Upper lobe of left lung (tissue), 4 donors: ENCODE data around the gene ENTPD5.

Experiments used
- CTCF ChIP-seq, 6 experiments: fragments of 450-650 bp in 4 of 6; fragments of 200-600 bp in 2 of 6; sonication (generic) in 2 of 6; IDR thresholded peaks; one replicate each; pipeline ENCODE4 v1.5.1; 2016 to 2019; ENCODE audit warnings: antibody characterized with exemption in 6 of 6
- POLR2A ChIP-seq, 4 donors: fragments of 450-650 bp; IDR thresholded peaks; one replicate each; pipeline ENCODE4 v1.5.1; 2016 to 2017; ENCODE audit warnings: antibody characterized with exemption in 4 of 4, mild to moderate bottlenecking in 2 of 4
- POLR2AphosphoS5 ChIP-seq, 2 donors: sonication (generic); formaldehyde crosslinking; IDR thresholded peaks; one replicate each; pipeline ENCODE4 v1.5.1; 2017; ENCODE audit warnings: antibody characterized with exemption in 2 of 2

DNA sequence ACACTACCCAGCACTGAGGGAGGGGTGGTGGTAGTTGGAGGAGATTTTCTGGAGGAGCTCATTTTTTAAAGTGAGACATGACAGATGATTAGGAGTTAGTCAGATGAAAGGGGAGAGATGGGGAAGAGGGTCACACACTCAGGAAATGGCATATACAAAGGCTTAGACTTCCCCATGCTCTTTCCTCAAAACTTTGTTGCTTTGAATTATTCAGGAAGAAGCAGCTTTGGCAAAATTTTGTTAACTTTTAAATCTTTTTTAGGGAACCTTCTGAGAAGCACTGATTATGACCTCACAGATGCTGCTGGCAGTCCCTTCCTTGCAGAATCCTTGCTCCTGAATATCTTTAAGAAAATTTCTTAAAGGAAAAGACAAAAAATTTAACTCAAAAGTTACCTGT is 45.3 kb upstream of the ENTPD5 start:
- TF ChIP-seq CTCF (IDR thresholded peaks at IDR 0.05) (no peak), POLR2AphosphoS5 (IDR thresholded peaks at IDR 0.05) (no peak), POLR2A (IDR thresholded peaks at IDR 0.05) (no peak)
